HG03378 (cell line): ENCODE results near the gene ACAP1.
"Not testable (repeated sequence)": the region's sequence is repeated elsewhere in the genome, so short reads cannot be mapped to it uniquely, and the experiment has no call there.

Source experiments
- ATAC-seq: cut with Tn5 transposase; IDR thresholded peaks from one replicate; pipeline ENCODE4 v1.9.1; 2021; ENCODE audit warnings: mild to moderate bottlenecking, moderate library complexity; ENCODE audit not compliant: unreplicated experiment

ACAP1 gene

DNA sequence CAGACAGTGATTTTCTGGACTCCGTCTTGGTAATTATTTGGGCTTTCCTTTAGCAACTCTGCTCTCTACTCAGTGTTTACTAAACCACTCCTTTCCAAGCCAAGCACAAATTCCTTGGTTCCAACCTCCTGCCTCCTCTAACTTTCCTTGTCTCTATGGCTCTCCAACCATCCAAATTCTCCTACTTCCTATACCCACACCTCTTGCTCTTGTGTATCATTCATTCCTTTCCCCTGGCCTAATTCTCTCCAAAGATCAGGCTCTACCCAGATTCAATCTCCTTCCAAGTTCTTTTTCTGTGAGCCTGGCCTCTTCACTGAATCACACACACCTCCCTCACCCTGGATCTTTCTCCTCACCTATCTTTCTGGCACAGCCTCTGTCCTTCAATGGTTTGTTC is 8.3 kb upstream of the ACAP1 start:
- ATAC-seq = no peak

DNA sequence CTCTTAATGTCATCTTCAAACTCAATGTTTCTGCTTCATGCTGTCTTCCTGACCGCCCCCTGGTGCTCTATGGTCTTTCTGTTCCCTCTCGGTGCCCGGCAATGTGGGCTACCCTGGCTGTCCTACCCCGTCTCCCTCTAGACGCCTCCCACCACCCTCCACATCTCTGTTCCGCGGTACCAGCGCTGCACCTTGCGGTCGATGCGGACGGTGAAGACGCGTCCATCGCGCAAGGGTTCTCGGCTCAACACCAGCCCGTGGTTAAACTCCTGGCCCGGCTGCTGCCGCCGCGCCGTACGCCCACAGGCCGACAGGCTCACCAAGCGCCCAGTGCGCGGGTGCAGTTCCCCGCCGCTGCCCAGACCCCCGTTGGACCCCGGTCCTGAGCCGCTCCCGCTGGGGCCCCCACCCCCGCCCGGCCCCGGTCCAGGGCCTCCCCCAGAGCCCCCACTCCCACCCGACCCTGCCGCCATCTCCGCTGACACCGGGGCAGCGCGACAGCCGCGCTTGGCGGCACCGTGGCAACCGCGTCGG is 7.4 kb upstream of the ACAP1 start, which contains the start of gene NEURL4:
Gene NEURL4, minus strand, starts transcription at position 496 of the 534 bp plus-strand sequence. Its CDS starts 23 bp downstream, at position 473.
- no peak for ATAC-seq

DNA sequence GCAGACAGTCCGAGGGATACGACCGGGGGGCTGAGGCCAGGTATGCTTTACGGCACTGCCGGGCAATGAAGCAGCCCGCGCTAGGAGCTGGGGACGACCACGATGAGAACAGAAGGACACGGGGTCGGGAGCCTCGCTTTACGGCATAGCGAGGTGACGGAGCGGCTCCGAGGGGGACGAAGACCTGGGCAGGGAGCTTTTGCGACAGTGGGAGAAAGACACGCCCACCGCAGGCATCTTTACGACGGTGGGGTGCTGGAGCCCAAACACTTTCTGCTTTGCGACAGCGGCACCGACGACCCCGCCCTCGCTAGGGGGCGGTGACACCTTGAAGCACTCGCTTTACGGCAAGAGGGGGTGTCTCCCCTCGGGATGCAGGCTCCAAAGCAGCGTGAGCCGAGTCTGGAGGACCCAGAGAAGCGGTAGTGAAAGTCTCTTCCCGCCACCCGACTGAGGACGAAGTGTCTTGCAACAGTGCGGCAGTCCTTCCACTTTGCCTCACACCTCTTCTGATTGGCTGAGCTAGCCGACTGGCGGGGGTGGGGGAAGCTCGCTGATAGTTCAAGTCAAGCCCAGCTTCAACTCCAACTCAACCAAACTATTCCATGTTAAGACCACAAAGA is 6.8 kb upstream of the ACAP1 start:
- ATAC-seq = peak; percentile 54

DNA sequence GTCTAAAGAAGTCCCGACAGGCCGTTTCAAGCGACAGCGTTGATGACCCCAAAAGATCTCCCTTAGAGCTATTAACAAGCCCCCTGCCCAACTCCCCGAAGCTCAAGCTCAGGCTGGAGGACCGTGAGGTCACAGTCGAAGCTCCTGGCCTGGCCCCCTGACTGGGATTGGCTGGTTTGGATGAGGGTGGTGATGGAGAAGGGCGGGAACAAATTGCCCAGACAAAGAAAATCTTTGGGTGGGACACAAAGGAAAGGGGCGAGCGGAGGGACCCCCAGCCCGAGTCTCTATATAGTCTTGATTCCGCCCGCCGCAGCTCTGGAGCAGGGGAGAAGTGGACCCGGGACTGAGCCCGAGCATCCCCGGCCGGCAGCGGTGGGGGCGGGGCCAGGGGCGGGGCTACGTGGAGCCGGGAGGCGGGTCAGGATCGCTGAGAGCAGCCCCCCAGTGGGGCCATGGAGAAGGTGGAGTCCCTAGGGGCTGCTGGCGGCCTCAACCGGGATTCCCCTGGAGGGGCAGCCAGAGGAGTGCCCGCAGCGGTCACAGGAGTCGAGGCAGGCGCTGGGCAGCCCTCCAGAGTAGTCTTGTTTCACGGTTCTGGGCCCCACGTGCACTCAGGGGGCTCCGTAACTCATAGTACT is 6.2 kb upstream of the ACAP1 start:
- peak; percentile 27 for ATAC-seq

DNA sequence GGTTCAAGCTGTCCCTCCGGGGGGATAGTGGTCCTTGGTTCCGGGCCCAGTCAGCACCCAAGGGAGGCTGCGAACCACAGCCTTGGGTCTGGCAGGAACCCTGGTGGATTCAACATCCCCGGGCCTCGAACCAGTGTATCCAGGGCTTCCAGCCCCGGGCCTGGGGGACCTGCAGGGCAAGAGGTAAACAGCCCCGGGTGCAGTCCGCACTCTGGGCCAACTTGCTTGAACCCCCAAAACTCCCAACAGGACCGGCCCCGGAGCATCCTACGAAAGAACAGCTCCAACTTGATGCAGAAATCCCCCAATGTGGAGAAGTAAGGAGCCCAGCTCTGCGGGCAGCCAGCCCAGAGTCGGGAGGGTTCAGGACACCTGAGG is 5.7 kb upstream of the ACAP1 start:
- ATAC-seq = no peak

DNA sequence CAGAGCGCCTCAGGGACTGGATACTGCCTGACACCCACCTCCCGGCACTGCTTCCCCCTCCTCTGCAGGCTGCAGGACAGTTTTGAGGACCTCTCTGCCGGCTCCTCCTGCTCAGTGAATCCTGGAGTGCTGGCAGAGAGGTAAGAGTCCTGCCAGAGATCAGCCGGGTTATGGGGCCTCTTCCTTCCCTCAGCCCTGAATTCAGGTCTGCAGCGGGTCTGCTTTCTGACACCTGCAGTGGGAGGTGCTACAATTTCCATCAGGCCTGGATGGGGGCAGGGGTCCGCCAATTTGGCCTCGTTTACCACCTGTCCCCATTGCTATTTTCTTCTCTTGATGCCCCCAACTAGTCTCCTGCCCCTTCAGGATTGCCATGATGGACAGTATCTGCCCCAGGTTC is 4.2 kb upstream of the ACAP1 start:
- ATAC-seq = no peak

DNA sequence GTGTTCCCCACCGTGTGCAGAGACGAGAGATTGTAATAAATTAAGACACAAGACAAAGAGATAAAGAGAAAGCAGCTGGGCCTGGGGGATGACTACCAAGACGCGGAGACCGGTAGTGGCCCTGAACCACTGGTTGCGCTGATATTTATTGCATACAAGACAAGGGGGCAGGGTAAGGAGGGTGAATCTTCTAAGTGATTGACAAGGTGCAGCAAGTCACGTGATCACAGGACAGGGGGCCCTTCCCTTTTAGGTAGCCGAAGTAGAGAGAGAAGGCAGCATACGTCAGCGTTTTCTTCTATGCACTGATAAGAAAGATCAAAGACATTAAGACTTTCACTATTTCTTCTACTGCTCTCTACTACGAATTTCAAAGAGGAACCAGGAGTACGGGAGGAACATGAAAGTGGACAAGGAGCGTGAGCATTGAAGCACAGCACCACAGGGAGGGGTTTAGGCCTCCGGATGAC is 3.7 kb upstream of the ACAP1 start:
- ATAC-seq = not testable (repeated sequence)

DNA sequence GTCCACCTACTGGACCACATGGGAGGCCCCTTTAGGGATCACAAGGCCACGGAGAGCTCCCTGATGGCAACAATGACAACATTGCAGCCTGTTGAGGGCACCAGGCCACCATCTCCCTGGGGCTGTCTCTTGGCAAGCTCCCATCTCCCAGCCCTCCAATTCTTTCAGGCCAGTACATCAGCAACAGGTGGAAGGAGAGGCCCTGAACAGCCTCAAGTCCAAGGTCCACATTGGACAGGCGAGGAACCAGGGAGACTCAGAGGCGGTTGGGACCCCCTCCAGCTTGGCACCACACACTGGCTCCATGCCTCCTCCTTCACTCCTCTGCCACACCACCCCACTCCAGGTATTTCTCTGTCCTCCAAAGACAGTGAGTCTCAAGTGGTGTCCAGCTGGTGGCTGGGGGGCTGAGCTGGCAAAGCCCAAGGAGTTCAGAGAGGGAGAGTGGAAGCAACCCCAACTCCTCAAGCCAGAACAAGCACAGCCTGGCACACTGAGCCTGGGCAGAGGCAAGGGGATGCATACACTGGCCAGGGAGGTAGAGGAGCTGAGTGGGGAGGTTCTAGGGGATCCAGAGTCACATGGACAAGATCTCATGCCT is 1.3 kb upstream of the ACAP1 start:
- ATAC-seq = no peak

DNA sequence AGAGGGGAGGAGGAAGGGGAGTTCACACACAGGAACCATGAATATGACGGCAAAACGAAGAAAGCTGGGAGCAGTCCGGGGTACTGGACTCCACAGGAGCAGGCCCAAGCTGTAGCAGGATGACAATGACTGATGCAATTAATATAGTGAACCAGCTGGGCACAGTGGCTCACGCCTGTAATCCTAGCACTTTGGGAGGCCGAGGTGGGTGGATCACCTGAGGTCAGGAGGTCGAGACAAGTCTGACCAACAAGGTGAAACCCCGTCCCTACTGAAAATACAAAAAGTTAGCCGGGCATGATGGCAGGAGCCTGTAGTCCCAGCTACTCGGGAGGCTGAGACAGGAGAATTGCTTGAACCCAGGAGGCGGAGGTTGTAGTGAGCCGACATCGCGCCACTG is 564 bp upstream of the ACAP1 start:
- not testable (repeated sequence) for ATAC-seq

DNA sequence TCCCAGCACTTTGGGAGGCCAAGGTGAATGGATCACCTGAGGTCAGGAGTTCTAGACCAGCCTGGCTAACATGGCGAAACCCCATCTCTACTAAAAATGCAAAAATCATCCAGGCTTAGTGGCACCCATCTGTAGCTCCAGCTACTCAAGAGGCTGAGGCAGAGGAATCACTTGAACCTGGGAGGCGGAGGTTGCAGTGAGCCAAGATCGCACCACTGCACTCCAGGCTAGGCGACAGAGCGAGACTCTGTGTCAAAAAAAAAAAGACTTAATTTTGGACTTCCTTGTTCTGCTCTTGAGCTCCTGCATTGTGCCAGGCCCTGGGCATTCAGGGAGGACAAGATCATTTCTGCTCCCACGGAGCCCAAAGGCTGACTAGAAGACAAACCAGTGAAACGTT is 1.3 kb downstream of the ACAP1 start:
- not testable (repeated sequence) for ATAC-seq

DNA sequence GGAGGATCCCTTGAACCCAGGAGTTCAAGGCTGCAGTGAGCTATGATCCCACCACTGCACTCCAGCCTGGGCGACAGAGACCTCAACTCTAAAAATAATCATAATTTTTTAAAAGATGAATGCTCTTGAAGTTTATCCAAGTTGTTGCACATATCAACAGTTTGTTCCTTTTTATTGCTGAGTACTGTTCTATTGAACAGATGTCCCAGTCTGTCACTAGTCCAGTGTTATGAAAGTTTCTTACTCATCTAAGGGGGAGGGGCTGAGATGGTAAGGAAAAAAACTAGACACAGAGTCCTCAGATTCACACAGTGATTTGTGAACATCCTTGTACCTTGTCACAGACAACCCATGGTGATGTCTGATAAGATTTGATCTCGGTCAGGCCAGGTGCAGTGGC is 3.9 kb downstream of the ACAP1 start:
- no peak for ATAC-seq

DNA sequence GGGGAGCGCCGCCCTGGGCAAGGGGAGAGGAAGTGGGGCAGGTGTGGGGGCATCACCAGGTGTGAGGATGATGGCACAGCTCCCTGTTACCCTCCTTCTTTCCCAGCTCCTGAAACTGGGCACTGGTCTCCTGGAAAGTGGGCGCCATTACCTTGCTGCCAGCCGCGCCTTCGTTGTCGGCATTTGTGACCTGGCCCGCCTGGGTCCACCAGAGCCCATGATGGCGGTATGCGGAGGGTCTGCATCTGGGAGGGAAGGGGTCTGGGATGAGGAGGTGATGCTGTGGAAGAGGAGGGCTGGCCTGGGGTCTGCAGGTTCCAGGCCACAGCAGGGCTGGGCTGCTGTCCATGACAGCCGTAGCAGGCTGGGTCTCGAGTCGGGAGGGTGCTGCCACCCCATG is 5.5 kb downstream of the ACAP1 start:
- ATAC-seq = no peak

DNA sequence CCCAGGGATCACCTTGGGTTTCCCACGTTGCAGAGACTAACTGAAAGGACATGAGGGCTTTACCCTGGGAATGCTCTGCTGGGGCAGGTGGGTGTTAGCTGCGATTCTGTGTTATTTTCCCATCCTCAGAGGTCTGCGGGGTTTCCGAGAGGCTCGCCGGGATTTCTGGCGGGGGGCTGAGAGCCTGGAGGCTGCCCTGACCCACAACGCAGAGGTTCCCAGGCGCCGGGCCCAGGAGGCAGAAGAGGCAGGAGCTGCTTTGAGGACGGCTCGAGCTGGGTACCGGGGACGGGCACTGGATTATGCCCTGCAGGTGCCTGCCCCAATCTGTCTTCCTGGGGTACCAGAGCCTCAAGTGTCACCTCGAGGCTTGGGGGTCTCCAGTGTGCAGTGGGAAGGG is 6.9 kb downstream of the ACAP1 start:
- ATAC-seq = no peak

DNA sequence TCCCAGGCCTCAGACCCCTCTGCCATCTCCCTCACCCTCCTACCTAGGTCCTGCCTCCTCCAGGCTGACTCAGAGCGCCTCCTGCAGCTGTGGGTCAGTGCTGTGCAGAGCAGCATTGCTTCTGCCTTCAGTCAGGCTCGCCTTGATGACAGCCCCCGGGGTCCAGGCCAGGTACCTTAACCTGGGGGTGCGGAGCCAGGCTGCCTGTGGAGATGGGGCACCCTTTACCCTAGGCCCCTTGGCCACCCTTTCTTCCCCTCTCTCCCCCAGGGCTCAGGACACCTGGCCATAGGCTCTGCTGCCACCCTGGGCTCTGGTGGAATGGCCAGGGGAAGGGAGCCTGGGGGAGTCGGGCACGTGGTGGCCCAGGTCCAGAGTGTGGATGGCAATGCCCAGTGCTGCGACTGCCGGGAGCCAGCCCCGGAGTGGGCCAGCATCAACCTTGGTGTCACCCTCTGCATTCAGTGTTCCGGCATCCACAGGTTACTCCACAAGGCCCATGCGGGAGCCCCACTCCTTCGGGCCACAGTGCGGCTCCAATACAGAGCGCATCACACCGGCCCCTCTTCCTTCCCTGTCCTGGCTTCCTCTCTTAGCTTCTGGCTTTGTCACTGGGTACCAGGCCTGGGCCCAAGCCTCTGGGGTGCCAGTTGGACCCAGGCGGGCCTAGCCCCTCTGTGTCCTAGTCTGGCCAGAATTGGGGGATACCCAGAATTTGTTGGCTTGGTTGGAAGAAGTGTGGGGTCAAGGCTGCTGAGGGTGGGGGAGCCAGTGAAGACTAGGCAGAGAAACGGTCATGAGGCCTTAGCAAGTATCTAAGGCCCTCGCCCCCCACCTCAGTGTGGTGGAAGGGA is 10.7 kb downstream of the ACAP1 start:
- ATAC-seq = no peak

DNA sequence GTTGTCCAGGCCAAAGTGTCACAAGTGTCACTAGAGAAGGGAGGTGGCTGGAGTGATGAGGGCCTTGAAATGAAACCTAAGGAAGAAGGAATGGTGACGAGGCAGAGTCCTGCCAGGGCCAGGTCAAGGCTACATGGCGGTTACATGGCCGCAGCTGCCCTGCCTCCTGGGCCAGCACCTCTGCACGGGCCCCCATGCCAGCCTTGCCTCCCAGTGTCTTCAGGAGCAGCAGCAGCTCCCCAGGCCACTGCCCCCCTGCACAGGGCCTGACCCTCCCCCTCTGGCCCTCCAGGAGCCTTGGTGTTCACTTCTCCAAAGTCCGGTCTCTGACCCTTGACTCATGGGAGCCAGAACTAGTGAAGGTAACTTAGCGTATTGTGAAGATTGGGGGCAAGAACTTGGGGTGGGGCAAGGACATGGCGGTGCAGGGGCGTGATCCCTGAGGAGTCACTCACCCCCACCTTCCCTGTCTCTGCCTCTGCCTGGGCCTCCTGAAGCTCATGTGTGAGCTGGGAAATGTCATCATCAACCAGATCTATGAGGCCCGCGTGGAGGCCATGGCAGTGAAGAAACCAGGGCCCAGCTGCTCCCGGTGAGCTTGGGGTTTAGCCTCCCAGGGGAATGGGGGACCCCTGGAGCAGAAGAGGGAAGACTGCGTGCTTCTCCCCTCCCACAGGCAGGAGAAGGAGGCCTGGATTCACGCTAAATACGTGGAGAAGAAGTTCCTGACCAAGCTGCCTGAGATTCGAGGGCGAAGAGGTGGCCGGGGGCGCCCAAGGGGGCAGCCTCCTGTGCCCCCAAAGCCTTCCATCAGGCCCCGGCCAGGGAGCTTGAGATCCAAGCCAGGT is 11.5 kb downstream of the ACAP1 start:
- no peak for ATAC-seq

DNA sequence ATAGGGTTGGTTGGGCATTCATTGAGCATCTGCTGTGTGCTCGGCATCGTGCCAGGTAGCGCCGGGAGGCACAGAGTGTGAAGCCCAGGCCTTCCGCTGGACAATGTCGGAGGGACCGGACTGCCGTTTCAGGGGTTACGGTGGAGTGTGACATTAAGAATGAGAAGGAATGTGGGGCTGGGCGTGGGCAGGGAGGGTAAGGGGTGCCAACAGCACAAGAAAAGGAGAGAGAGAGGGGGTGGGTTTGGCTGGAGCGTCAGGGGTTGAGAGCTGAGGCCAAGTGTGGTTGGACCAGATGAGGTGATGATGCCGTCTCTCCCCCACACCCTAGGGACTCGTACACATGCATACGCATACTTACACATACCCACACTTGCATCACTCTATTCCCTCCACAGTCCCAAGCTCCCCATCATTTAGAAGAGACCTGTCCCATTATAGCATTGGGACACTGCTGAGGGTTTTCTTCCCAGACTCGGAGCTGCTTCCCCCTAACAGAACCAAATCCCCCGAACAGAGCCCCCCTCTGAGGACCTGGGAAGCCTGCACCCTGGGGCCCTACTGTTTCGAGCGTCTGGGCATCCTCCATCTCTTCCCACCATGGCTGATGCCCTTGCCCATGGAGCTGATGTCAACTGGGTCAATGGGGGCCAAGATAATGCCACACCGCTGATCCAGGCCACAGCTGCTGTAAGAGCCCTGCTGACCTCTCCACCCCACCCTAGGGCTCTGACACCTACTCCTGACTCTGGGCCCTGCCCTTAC is 12.3 kb downstream of the ACAP1 start:
- no peak for ATAC-seq

DNA sequence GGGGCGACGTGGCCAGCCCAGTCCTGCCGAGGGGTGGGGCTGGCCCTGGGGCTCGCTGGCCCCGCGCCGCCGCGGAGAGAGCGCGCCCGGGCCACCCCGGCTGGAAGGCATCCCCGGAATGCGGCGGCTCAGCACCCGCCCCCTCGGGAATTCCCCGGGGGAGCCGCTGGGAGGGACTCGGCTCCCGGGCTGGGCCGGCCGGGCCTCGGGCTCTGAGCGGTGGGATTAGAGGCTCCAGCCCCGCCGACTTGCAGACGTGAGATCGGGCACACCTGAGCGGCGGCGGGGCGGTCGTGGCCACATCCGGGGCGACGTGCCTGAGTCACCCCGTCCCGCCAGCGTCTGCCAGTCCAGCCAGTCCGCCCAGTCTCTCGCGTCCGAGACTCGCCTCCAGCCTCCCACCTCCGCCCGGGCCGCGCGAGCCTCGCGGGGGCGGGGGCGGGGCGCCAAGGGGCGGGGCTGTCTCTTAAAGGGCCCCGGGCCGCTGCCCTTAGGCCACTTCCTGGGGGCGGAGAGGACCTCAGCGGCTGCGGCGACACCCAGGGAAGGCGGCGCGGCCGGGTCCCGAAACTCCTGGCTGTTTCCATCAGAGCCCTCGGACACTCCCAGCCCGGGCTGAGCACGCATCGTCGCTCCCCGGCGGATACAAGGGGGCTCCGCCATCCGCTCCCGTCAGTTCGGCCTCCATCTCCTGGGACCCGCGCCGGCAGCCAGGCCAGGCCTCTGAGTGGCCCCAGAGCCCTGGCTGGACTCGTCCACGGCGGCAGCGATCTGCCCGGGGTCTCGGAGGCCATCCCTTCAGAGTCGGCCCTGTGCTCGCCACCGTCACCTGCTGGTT is 15.6 kb downstream of the ACAP1 start, which contains the start of gene KCTD11:
Gene KCTD11, plus strand, starts transcription at position 498 of the 838 bp plus-strand sequence.
- peak; percentile 39 for ATAC-seq

DNA sequence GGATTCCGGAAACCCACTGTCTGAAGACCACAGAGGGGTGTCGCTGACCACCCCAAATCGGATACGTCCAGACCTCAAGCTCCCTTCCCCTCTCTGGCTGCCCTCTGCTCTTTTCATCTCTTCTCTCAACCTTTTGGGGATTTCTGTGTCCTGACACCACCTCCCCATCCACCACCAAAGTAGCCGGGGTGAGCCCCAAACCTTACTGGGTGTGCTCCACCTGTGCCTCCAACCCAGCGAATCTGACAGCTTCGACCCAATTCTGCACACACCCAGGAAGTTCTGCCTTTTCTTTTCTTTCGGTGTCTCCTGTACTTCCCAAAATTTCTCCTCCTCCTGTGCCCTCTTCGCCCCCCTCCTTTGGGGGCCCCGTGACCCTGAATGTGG is 16.2 kb downstream of the ACAP1 start:
- no peak for ATAC-seq
